Right lobe of liver (tissue), 4 donors: ENCODE results near the gene INVS.

Source experiments
- CTCF ChIP-seq, 4 donors: fragments of 200-600 bp in 3 of 4; fragments of 450-650 bp in 1 of 4; IDR thresholded peaks; one replicate each; pipeline versions ENCODE4 v1.5.1 to v1.8.0; 2016 to 2022; ENCODE audit warnings: antibody characterized with exemption in 4 of 4, mild to moderate bottlenecking in 2 of 4
- POLR2A ChIP-seq: fragments of 450-650 bp; IDR thresholded peaks from one replicate; pipeline ENCODE4 v1.6.1; 2017; ENCODE audit warnings: antibody characterized with exemption, mild to moderate bottlenecking
- donor health status: DM: no; HTN: no; CAD: no.
- donor health status: DM: no; HTN: no; CAD: no.
- donor health status: DM: no; HTN: yes; CAD: no.

GRCh38 chr9:100064872-100065581, 34.0 kb upstream of the INVS start:
- TF ChIP-seq CTCF (IDR thresholded peaks at IDR 0.05) (no peak), POLR2A (no peak)
